Metanephros (tissue), 1 donor: ENCODE results near the gene DNLZ. TPM values are rescaled to one million over a fixed set of nuclear protein-coding genes. Genes with fewer than 3 reads are reported as not detected.

Experiments used
- total RNA-seq: library from RNA; depleted of rRNA; stranded (reverse); fragments of >200 nt; gene quantifications from one replicate; pipeline ENCODE4 v1.2.3, GENCODE V29; 2014

The DNLZ gene
- total RNA-seq, result 8.4 TPM

GRCh38 chr9:136363106-136363948 is at the start of gene DNLZ:
Gene DNLZ (minus strand): TSS chr9:136363744. CDS start chr9:136363714, 30 bp downstream.

GRCh38 chr9:136410500-136411287 is 47.1 kb upstream of the DNLZ start, which contains the start of the genes ENTR1 and PMPCA:
Gene ENTR1 (minus strand): TSS chr9:136410614. CDS start chr9:136410397, 217 bp downstream.
Gene PMPCA (plus strand): TSS chr9:136410658. CDS start chr9:136410669, 11 bp downstream.

GRCh38 chr9:136400038-136400834 is 36.7 kb upstream of the DNLZ start, which contains the start of gene SNAPC4:
Gene SNAPC4 (minus strand): TSS chr9:136400170. CDS start chr9:136398428, 1,742 bp downstream.

GRCh38 chr9:136373300-136374182 is 10.0 kb upstream of the DNLZ start, which contains the start of gene CARD9:
Gene CARD9 (minus strand): TSS chr9:136373669. CDS start chr9:136372078, 1,591 bp downstream.

GRCh38 chr9:136327304-136327974 is 36.1 kb downstream of the DNLZ start, which contains the start of gene GPSM1:
Gene GPSM1 (plus strand): TSS chr9:136327539. CDS start chr9:136327696, 157 bp downstream.

Other genes with a start within 250 kb of the DNLZ start
- 23.4 TPM for gene TMEM250, start 244.9 kb downstream of the DNLZ start, total RNA-seq
- not detected for gene LHX3, start 158.6 kb downstream of the DNLZ start, total RNA-seq
- gene QSOX2, start 117.9 kb downstream of the DNLZ start, total RNA-seq, result 11.9 TPM
- 3.0 TPM for gene CCDC187, start 59.6 kb downstream of the DNLZ start, total RNA-seq
- gene GPSM1, start 36.2 kb downstream of the DNLZ start, total RNA-seq, result 45.0 TPM
- 5.7 TPM for gene CARD9, start 9.9 kb upstream of the DNLZ start, total RNA-seq
- gene SNAPC4, start 36.4 kb upstream of the DNLZ start, total RNA-seq, result 9.6 TPM
- gene ENTR1, start 46.9 kb upstream of the DNLZ start, total RNA-seq, result 37.8 TPM
- gene PMPCA, start 46.9 kb upstream of the DNLZ start, total RNA-seq, result 40.5 TPM
- 13.0 TPM for gene INPP5E, start 76.1 kb upstream of the DNLZ start, total RNA-seq
- gene SEC16A, start 119.3 kb upstream of the DNLZ start, total RNA-seq, result 48.1 TPM
- gene NOTCH1, start 182.3 kb upstream of the DNLZ start, total RNA-seq, result 89.4 TPM